AG09309 (cell line): ENCODE measurements around the gene CDC42BPB.

Experiments
- DNase-seq: peaks from one replicate; pipeline ENCODE4 v3.0.0-alpha.2; 2010; ENCODE audit warnings: low read depth
- H3K4me3 ChIP-seq: 2 replicates; pipeline ENCODE4 v1.5.1; 2011; ENCODE audit warnings: mild to moderate bottlenecking, low read depth, low read length, moderate library complexity; ENCODE audit not compliant: control insufficient read depth
- CTCF ChIP-seq: IDR thresholded peaks from 2 replicates; pipeline ENCODE4 v1.5.1; 2011; ENCODE audit warnings: mild to moderate bottlenecking, low read depth, low read length, inconsistent platforms; ENCODE audit not compliant: insufficient read depth, control insufficient read depth; ENCODE audit errors: missing control alignments

The CDC42BPB gene

GRCh38 chr14:103099081-103099732 is 41.9 kb upstream of the CDC42BPB start:
- no peak for TF ChIP-seq CTCF
- H3K4me3 ChIP-seq, result no peak overlapping the region
- DNase-seq, result no peak

DNA sequence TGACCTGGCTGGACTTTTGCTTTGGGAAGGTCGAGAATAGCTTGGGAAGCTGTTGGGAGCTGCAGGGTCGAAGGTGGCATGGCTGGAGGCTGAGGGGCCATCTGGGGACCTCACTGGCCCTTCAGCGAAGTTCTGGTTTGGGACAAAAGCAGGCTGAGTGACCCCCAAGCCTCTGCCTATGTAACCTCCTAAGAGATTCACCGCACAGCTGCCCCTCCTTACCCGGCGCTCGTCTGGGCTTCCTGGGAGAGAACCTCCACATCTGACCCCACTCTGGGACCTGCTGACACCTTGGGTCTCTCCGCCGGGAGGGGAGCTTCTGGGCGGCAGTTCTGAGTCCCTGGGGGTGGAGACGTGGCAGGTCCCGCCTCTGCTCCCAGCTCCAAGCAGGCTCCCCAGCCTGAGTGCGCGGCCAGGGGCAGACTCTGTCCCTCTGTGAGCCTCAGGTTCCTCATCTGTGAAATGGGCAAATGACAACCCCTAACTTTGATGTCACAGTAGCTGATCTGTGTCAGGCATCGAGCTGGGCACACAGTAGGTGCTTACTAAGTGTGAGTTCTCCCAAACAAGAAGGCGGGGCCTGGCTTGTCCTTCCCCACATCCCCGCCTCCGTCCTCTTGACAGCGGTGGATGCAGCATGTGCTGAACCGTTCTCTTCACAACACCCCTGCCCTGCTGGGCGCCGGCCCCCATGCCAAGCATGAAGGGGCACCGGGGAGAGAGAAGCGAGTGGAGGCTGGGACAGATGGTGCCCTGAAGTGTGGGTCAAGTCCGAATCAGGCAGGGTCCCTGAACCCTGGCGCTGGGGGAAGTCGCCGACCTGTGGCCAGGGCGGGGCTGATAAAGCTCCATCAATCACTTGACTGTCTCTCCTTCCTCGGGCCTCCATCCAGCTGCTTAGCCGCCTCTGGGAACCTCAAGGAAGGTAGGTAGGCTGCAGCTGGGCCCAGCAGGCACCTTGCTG is 40.9 kb upstream of the CDC42BPB start:
- no peak for DNase-seq
- no peak overlapping the region for H3K4me3 ChIP-seq
- no peak for TF ChIP-seq CTCF

- no peak for TF ChIP-seq CTCF
- H3K4me3 ChIP-seq, result no peak overlapping the region
- DNase-seq, result no peak
Observed at GRCh38 chr14:103097244-103097993, 40.1 kb upstream of the CDC42BPB start.

- no peak for DNase-seq
- no peak overlapping the region for H3K4me3 ChIP-seq
- TF ChIP-seq CTCF, result no peak
Observed at GRCh38 chr14:103096387-103096786, 39.0 kb upstream of the CDC42BPB start.

DNA sequence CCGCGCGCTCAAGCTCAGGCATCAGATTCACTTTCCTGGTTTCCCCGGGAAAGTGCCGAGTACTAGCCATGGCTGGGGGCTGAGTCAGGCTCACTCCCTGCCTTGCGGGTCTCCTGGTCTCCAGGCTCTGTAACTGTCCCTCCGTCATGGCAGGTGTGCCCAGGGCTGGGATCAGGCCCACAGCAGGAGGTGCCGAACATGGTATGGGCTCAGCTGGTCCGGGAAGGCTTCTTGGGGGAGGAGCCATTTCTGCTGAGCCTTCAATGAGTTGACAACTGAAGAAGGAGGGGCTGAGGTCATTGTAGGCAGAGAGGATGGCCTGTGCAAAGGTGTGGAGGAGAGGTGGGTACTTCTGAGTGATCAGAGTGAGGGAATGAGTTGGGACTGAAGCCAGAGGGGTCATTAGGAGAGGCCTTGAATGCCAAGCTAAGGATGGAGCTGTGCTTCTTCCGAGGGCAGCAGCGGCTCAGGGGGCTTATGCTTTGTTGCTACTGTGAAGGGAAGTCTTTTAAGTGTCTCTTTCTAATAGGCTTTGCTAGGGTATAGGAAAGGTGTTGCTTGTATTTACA is 37.9 kb upstream of the CDC42BPB start:
- DNase-seq, result no peak
- H3K4me3 ChIP-seq, result no peak overlapping the region
- no peak for TF ChIP-seq CTCF
